Measurements from ENCODE around the gene CCN2. TPM values are rescaled to one million over a fixed set of nuclear protein-coding genes. Genes with fewer than 3 reads are reported as not detected.

Gene CCN2
- total RNA-seq, 3 donors from 2014 or later (not counting 1 experiment from before 2014, with no cell fraction given) = not detected

DNA sequence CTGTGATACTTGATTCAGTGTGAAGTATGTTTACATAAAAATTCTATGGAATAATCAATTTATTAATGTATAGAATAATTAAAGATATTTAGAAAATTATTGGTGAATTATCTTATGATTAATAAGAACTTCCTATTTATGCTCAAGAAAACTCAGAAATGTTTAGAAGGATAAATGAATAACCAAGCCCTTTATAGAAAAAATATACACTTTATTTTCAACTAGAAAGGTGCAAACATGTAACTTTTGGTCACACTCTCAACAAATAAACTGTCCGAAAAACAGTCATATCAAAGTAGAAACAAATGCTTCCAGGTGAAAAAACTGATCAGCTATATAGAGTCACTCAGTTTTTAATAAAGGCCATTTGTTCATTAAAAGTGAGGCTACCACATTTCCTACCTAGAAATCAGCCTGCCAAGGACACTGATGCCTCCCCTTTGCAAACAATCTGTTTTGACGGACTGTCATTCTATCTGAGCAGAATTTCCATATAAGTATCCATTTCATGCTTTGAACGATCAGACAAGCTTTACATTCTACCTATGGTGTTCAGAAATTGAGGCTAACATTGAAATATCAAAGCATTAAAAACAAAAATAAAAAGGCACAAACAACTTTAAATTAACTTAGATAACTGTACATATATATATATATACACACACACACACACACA, 3.0 kb downstream of the CCN2 start:
- no peak overlapping the region for H3K27ac Mint-ChIP-seq
- no peaks in the 10 kb centered on the region for H3K9me3 Mint-ChIP-seq
- H3K27ac ChIP-seq (ENCODE audit: low read length) = no peak overlapping the region
- peaks cover 5 to 6% of the 10 kb centered on the region in 2 donors for H3K4me1 Mint-ChIP-seq
- no peaks in the 10 kb centered on the region for H3K36me3 Mint-ChIP-seq
- H3K27me3 ChIP-seq (ENCODE audit: control insufficient read depth, insufficient read depth, low read length) = peaks cover 37% of the 10 kb centered on the region
- peaks cover 8% of the 10 kb centered on the region for H3K4me1 ChIP-seq (ENCODE audit: control insufficient read depth, insufficient read depth, low read length)
- TF ChIP-seq CTCF (IDR thresholded peaks at IDR 0.05) = no peak
- H3K27me3 Mint-ChIP-seq (ENCODE audit: low read depth in 2 of 2) = peaks cover 42 to 71% of the 10 kb centered on the region in 2 donors
- H3K4me3 ChIP-seq (ENCODE audit: low read length) = no peak overlapping the region
- no peak overlapping the region for H3K4me3 Mint-ChIP-seq
- no peak for ATAC-seq
- intact Hi-C loops (cut with micrococcal nuclease) = no loop called here
- H3K36me3 ChIP-seq (ENCODE audit: control insufficient read depth, insufficient read depth, low read length) = no peaks in the 10 kb centered on the region
- DNase-seq = no peak
- H3K9me3 ChIP-seq (ENCODE audit: control insufficient read depth, insufficient read depth, low read length) = no peaks in the 10 kb centered on the region
- 74% methylated on average over 3 of the region's 3 CpGs for WGBS (ENCODE audit: insufficient coverage)

- Mint-ChIP-seq H3K4me3 (no peak overlapping the region), H3K9me3 (no peaks in the 10 kb centered on the region), H3K4me1 (peaks cover 5 to 6% of the 10 kb centered on the region in 2 donors), H3K27ac (no peak overlapping the region), H3K36me3 (no peaks in the 10 kb centered on the region), H3K27me3 (ENCODE audit: low read depth in 2 of 2) (peaks cover 38 to 63% of the 10 kb centered on the region in 2 donors)
- intact Hi-C loops (cut with micrococcal nuclease) = no loop called here
- ATAC-seq = no peak
- no peak for TF ChIP-seq CTCF (IDR thresholded peaks at IDR 0.05)
- Histone ChIP-seq H3K36me3 (ENCODE audit: control insufficient read depth, insufficient read depth, low read length) (no peaks in the 10 kb centered on the region), H3K27me3 (ENCODE audit: control insufficient read depth, insufficient read depth, low read length) (peaks cover 30% of the 10 kb centered on the region), H3K9me3 (ENCODE audit: control insufficient read depth, insufficient read depth, low read length) (no peaks in the 10 kb centered on the region), H3K4me3 (ENCODE audit: low read length) (no peak overlapping the region), H3K4me1 (ENCODE audit: control insufficient read depth, insufficient read depth, low read length) (peaks cover 8% of the 10 kb centered on the region), H3K27ac (ENCODE audit: low read length) (no peak overlapping the region)
- no peak for DNase-seq
- 71% methylated on average over 4 of the region's 6 CpGs for WGBS (ENCODE audit: insufficient coverage)
Observed at GRCh38 chr6:131946992-131947955, 3.9 kb downstream of the CCN2 start.

GRCh38 chr6:131946404-131946991, 4.7 kb downstream of the CCN2 start:
- H3K4me1 Mint-ChIP-seq = peaks cover 2 to 5% of the 10 kb centered on the region in 2 donors
- H3K9me3 Mint-ChIP-seq = no peaks in the 10 kb centered on the region
- Histone ChIP-seq H3K27me3 (ENCODE audit: control insufficient read depth, insufficient read depth, low read length) (peaks cover 22% of the 10 kb centered on the region), H3K36me3 (ENCODE audit: control insufficient read depth, insufficient read depth, low read length) (no peaks in the 10 kb centered on the region), H3K4me1 (ENCODE audit: control insufficient read depth, insufficient read depth, low read length) (peaks cover 8% of the 10 kb centered on the region), H3K4me3 (ENCODE audit: low read length) (no peak overlapping the region), H3K27ac (ENCODE audit: low read length) (no peak overlapping the region), H3K9me3 (ENCODE audit: control insufficient read depth, insufficient read depth, low read length) (no peaks in the 10 kb centered on the region)
- no peak overlapping the region for H3K4me3 Mint-ChIP-seq
- intact Hi-C loops (cut with micrococcal nuclease) = no loop called here
- H3K36me3 Mint-ChIP-seq = no peaks in the 10 kb centered on the region
- no peak overlapping the region for H3K27ac Mint-ChIP-seq
- TF ChIP-seq CTCF (IDR thresholded peaks at IDR 0.05) = no peak
- peaks cover 30 to 55% of the 10 kb centered on the region in 2 donors for H3K27me3 Mint-ChIP-seq (ENCODE audit: low read depth in 2 of 2)
- 81% methylated on average over 5 of the region's 5 CpGs for WGBS (ENCODE audit: insufficient coverage)
- no peak for ATAC-seq
- no peak for DNase-seq

Measured in natural killer cell (primary cell).